IPS-NIHi11 (cell line): ENCODE data around the gene SH3RF1.

ENCODE experiments used
- DNase-seq: peaks from one replicate; pipeline ENCODE4 v3.0.0; 2012; ENCODE audit warnings: mixed read lengths, low spot score

Gene SH3RF1

DNA sequence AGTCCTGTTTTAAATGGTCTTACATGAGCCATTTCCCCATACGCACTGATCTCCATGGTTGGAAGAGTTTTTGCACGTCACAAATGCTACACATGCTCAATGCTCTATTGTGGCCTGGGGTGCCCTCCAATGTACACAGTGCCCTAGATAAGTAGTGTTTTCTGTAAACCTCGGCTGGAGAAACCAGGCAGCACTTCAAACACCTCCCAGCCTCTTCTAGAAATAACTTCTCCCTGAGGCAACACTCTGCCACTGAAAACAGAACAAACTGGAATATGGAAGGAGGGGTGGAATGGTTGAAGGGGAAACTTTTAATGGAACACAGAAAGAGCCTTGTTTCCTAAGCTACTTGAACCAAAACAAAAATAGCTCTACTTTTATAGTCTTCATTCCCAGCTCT is 136.8 kb downstream of the SH3RF1 start:
- DNase-seq: no peak

DNA sequence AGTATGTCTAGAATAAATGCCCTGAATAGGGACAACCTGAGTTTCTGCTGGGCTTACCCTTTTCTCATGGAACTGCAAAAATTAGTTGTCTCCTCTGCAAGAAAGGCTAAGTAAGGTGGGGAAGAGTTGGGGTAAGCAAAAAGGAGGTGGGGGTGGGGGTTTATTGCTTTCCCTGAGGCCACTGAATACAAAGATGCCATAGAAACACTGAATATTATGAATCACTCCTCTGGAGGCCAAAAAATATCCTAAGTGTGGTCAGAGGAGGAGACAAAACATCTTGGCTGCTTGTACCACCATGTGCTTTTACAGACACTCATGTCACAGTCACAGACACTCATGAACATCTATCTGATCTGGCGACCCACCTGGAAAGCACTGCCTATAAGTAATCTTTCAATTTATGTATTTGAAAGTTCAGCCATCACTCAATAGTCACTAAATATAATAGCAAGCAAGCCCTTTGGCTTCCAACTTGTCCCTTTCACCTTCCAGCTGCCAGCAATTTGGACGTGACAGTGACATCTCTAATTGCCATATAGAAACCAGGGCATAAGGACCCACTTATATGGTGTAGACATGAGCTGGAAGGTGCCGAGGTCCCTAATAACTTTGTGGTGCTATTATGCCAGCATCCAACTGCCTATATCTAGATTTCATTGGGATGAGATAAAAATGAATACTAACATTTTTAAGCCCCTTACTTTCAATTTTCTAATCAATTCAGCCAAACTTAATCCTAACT is 138.0 kb downstream of the SH3RF1 start:
- DNase-seq: no peak

DNA sequence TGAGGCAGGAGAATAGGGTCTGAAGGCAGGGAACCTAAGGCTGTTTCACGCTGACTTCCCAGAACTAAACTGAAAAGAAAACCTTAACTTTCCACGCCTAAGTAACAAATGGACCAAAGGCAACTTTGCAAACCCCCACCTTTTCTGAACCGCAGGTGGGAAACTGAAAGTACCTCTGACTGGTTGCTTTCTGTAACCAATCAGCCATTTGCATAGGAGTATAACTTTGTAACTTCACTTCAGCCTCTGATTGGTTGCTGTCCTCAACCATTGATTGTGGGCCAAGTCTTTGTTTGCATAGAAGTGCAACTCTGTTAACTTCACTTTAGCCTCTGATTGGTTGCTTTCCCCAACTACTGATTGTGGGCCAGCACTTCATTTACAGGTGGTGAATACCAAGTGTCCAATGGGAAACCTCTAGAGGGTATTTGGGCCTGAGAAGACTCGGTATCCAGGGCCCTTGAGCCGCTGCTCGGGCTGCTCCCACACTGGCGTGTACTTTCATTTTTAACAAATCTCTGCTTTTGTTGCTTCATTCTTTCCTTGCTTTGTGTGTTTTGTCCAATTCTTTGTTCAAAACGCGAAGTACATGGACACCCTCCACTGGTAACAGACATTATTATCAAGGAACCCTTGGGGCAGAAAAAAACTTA is 139.1 kb downstream of the SH3RF1 start:
- DNase-seq: no peak

DNA sequence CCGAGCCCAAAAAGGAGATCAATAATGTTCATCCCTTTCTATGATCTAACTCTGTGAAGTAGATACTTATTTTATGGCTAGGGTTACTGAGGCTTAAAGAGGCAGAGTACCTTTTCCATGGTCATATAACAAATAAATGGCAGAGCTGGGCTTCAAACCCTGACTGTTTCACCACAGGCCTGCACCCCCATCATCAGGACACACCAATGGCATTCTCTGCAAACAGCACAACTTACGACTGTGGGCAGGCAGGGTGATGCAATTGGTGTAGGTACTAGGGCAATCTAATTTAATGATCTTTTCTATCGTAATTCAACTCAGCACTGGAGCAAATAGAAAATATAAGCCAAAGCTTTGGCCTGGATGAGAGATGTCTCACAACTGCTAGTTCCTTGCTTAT is 141.9 kb downstream of the SH3RF1 start:
- DNase-seq: no peak

DNA sequence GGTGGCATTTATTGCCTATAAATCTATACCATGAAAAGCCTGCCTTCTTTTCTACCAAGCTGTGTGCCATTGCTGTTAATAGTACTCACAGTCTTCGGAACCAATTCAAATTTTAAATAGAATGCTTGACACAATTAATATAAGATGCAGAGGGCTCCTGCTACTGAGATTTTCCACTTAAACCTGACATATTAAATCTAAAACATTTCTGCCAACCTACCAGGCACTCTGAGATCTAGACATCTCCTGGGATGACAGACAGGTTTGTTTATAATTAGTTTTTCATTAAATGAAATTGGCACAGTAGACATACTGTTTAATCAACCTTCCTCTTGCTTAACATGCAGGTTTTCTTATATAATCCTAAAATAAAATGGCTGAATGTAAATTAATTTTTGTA is 143.4 kb downstream of the SH3RF1 start:
- DNase-seq: no peak

DNA sequence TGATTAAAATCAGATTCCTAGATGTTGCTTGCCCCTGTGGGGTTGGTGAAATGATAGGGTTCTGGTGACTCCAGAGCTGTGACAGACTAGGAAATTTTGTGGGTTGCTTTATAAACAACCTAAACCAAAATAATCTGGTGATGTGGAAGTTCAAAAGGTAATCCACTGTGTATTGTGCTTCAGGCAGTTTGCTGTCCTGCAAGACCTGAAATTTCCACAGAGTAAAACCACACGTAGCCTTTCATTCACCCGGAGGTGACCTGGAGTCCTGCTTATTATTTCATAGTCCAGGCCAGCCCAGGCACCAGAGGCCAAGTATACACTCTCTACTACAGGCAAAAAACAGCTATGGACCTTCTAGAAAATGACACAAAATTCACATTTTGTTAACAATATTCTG is 146.1 kb downstream of the SH3RF1 start:
- no peak for DNase-seq

DNA sequence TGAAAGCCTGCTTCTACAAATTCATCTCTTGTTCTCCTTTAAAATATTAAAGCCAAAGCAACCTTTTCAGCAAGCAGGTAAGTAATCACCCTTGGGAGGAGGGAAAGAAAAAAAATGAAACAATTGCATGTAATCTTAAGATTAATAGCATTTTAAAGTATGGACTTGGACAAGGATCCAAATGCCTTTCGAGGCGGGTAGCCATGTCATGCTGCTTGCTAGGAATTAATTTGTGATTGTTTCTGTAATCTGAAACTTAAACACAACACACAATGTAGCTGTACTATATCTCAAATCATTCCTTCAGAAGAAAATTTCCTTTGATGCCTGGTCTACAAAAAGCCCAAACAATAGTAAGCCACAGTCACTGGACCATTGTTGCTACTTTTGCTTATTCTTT is 148.3 kb downstream of the SH3RF1 start:
- no peak for DNase-seq

DNA sequence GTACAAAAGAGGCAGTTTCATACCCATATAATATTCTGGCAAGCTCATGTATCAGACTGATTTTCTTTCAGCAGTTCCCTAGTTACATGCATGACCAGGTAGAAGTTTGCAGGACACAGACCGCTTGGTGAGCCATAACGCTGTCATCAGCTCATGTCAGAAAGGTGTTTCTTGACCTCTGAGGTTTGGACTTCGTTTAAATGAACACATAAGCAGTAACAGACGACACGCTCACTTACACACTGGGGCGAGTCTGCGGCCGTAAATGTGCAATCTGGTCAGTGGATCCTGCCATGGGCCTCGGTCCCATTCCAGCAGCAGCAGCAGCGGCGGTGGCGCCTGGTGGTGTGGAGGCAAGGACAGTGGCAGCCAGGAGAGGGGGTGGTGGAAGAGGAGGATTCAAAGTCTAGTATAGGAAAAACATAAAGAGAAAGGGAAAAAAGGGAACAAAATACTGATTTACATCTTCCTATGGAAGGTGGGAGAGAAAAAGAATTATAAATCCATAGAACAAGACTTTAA is 148.8 kb downstream of the SH3RF1 start:
- no peak for DNase-seq

DNA sequence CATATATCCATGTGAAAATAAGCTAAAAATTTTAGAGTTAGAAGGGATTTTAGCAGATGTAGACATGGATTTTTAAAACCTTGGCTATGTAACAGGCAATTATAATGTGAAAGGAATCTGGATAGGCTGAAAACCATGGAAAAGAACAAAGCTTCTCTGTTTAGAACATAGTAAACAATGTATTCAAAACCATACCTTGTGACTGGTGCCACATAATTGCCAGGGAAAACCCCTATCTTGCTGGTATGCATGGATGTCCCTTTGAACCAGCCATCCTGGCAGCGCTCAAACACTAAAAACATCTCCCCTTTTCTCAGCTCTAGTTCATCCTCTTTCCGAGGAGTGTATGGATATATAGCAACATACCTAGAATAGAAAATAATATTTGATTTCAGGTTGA is 150.1 kb downstream of the SH3RF1 start:
- no peak for DNase-seq

DNA sequence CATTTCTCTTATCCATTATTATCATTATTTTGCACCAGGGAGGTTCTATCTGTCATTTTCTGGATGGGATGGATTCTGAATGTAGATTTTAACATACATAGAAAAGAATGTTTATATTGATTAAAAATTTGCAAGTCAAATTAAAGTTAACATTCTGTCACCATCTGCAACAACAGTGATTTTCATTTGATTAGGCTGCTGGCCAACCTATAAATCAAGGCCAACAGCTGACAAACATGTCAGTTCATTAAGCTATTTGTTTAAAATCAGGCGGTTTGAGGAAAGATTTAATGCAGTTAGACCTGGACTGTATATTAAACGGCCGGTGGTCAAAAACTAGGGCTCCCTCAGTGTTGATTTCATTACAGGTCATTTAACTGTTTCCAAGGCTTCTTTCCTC is 151.2 kb downstream of the SH3RF1 start:
- DNase-seq: no peak

DNA sequence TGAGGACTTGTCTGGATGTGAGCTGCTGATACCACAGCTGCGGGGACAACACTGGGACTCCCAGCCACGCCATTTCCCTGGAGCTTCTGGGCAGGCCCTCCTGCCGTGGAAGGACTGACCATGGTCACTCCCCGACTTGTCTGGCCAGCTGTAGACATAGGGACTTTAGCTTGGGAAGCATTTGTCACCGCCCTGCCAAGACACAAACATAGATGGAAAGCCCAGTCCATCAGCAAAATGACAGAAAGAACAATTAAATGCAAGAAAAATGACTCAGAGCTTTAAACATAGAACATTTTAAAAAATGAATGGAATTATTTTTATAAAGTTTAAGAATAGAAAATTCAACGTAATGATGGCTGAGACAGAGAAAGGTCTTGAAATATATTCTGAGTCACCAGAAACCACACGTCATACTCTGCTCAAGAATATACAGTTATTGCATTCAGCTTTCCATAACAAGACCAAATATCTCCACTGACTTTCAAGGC is 153.1 kb downstream of the SH3RF1 start:
- no peak for DNase-seq

DNA sequence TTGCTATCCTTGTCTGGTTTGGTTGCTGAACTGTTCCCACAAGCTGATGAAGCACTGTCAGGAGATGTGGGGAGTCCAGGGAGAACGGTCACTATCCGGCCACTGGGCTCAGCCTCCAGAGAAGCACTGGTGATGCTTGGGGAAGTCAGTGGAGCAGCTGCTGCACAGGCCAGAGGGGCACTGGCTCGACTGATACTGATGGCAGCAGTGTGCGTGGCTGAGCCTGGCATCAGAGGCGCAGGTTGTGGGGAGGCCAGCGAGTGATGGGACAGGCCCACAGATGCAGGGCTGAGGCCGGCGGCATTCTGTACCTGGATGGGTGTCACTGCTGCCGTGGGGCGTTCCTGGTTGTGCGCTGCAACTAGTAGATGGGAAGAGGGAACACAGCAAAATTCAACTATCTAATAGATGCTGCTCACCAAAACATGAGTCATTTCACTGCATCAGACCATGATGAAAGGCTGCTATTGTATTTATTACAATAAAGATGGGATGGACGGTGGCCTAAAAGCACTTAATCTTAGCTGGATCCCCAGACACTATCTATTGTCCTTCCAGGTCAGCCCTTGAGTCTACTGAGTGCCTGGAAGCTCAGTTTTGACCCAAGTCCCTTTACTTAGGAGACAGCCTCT is 154.4 kb downstream of the SH3RF1 start:
- no peak for DNase-seq

DNA sequence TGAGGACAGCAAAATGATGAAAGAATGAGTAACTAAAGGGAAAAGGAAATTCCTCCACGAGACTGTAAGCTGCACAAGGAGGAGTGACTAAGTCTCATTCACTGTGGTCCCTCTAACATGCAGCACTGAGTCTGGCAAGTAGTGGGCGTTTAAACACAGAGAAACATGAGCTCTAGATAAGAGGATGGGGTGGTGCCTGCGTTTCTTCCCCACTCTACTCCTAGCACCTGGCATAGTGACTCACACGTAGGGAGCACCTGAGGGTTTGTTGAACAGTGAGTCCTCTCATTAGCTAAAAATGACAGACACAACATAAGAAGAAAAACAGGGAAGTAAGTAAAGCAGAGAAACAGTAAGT is 154.9 kb downstream of the SH3RF1 start:
- peak; percentile 33 for DNase-seq

DNA sequence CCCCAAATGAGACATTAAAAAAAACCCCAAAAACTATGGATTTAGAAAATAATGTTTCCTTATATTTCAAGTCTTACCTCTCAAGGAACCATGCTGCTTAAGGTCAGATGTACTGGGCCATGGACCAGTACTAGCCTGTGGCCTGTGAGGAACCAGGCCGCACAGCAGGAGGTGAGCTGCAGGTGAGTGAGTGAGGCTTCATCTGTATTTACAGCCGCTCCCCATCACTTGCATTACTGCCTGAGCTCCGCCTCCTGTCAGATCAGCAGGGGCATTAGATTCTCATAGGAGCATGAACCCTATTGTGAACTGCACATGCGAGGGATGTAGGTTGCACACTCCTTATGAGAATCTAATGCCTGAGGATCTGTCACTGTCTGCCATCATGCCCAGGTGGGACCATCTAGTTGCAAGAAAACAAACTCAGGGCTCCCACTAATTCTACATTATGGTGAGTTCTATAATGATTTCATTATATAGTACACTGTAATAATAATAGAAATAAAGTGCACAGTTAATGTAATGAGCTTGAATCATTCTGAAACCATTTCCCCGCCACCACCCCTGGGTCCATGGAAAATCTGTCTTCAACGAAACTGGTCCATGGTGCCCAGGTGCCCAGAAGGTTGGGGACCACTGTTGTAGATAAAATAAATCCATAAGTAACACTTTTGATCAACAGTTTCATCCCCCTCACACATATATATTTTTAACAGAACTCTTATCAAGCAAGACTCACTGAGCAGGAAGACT is 155.4 kb downstream of the SH3RF1 start:
- DNase-seq: no peak

DNA sequence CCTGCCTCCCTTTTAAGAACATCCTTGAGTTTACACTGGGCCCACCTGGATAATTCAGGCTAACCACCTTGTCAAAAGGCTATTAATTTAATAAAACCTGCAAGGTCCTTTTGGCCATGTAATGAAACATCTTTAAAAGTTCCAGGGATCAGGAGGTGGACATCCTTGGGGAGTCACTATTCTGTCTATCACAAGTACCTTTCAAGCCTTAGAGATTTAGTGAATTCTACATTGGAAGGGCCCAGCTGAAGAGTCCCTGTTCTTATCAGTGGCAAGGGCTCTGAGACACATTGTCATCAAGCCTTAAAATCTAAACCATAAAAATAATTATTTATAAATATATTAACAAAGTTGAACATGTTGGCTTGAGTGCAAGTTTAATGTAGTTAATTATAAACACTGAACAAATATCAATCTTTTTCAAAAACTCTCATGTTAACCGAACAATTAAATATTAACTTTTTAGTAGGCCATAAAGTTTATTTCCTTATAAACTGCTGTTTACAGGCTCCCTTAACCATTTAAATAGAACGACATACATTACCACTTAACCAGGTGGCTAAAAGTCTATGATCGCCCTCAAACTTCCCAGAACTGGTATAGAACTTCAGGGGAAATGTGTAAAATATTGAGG is 156.3 kb downstream of the SH3RF1 start:
- no peak for DNase-seq

DNA sequence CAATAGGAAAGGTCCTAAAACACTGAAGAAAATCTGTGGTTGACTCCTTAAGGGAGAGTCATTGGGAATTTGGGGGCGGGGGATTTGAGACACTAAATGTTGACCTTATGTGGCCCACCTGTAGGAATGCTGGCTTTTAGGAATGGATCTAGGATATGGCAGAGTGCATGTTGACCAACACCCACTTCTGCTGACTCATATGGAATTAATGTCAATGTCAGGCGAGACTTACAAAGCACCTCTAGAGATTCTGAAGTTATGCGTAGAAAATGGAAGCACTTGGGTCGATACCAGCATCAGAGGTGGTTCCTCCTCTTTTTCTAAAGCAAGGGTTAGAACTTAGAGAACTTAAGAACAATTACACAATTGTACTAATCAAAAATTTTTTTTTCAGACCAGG is 160.1 kb downstream of the SH3RF1 start:
- no peak for DNase-seq

DNA sequence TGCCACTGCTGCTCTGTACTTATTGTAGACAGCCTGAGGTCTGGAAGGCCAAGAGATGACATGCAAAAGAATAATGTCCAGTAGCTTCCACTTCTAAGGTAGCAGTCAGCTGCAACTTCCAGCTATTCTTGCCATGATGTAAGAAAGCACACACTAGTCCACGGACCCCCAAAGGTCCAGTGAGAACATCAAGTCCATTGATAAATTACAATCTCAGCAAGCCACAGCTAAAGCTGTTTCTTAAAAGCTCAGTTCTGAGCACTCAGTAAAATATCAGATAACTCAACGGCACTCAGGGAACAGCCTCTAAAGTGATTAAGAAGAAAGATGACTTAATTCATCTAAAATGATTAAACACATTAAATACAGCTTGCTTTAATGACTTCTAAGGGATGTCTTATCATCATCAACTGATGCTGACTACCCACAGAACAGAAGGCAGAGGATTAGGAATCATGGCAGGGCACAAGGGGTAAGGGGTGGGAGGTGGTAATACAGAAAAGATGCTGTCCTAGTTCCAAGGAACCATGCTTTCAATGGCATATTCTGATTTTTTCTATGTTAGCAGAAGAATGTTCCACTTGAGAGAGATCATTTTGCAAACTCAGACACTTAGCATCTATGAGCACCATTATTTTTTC is 161.6 kb downstream of the SH3RF1 start:
- no peak for DNase-seq

DNA sequence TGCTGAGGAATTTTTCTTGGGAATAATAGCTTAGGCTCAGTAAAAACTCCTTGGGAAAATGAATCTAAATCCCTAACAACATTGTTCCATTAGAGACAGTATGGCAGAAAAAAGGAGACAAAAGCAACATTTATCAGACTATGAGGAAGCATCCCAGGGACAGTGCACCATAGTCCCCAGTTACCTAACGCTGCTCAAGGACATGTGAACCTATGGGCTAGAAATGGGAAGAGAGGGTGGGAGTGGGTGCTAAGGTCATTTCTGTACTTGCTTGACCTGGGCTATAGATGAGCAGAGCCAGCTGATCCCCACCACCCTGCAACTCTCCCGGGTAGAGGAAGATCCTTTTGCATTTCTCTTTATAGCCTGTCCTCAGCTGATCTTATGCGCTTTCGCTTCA is 162.5 kb downstream of the SH3RF1 start:
- no peak for DNase-seq

DNA sequence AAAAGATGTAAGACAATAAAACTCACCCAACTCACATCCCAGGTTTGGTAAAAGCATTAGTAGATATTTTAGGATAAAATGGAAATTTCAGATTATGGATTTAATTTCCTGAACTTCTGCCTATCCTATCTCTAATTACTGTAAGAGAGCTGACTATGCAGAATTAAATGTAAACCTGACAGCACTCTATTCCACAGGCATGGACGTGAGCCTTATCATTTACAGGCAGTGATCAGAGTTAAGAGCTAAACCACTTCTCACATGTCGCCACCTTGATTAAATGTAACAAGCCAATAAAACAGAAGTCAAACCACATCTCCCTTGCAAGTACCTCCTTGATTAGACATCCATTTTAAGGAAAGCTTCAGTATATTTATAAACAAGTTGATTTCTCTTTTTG is 163.2 kb downstream of the SH3RF1 start:
- no peak for DNase-seq

DNA sequence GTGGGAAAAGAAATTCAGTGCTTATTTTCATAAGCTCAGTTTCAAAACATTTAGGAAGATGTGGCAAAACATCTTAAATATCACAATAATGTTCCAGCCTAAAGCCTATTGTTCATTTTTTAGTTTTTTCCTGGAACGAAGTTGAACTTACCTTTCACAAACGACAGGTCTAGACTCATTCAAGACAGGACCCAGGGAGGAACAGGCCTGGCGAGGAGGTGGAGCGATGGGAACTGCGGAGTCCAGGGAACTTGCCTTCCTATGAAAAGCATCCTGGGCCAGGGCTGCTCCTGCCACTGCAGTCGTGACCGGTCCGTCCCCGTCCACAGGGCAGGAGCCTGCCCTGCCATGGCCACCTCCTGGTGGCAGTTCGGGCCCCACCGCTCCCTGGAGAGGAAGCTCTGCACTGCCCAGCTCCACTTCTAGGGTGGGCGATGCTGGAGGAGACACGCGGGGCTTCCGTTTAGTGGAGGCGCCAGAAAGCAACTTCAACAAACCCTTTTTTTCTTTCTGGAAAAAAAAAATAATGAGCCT is 164.0 kb downstream of the SH3RF1 start:
- DNase-seq: no peak

DNA sequence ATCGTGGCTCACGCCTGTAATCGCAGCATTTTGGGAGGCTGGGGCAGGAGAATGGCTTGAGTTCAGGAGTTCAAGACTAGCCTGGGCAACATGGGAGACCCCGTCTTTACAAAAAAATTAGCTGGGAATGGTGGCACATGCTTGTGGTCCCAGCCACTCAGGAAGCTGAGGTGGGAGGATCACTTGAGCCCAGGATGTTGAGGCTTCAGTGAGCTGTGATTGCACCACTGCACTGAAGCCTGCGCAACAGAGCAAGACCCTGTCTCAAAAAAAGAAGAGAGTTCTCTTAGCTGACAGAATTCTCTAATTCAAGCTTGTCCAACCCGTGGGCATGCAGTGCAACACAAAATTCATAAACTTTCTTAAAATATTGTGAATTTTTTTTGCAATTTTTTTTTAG is 165.1 kb downstream of the SH3RF1 start:
- DNase-seq: no peak
